Endothelial cell of umbilical vein (primary cell): Measurements from ENCODE around the gene ATG101. TPM values are rescaled to one million over a fixed set of nuclear protein-coding genes. Genes with fewer than 3 reads are reported as not detected.

Source experiments
- BruUV-seq: library from RNA; stranded (reverse); fragments of 400-500 nt; replicated peaks from 2 replicates; lab custom pipeline; 2021; lab: Mats Ljungman, UMichigan
- CTCF ChIA-PET: fragments of 300-600, 350-600 bp; sonication (Branson Sonifier 250); formaldehyde crosslinking; loops from one replicate; lab custom pipeline; 2021; ENCODE audit warnings: antibody characterized with exemption, inconsistent platforms; lab: Charles Lee
- POLR2A ChIA-PET: fragments of 300-600, 350-600 bp; sonication (Branson Sonifier 250); formaldehyde crosslinking; loops from one replicate; lab custom pipeline; 2021; ENCODE audit warnings: antibody characterized with exemption, inconsistent platforms; lab: Charles Lee
- DNase-seq: peaks from one replicate; pipeline ENCODE4 v3.0.0-alpha.2; 2011; ENCODE audit warnings: low read depth, low spot score
- FAIRE-seq: peaks from 2 replicates; lab custom pipeline; 2011; peaks lifted over from hg19 to GRCh38; lab: Jason Lieb, UNC
- H2AFZ ChIP-seq: 2 replicates; pipeline ENCODE4 v1.6.0; 2012; ENCODE audit warnings: low read depth, low read length, control low read depth, inconsistent platforms
- H3K27ac ChIP-seq: 2 replicates; pipeline ENCODE4 v1.5.1; 2011; ENCODE audit warnings: low read depth, mild to moderate bottlenecking, control low read depth, low read length, moderate library complexity; ENCODE audit not compliant: insufficient read depth
- H3K27me3 ChIP-seq, 2 experiments: 2 replicates each; pipeline versions ENCODE4 v1.6.0 to v1.6.1; 2011; ENCODE audit warnings: low read length in 2 of 2, mixed read lengths in 1 of 2; ENCODE audit not compliant: control insufficient read depth in 2 of 2, insufficient read depth in 2 of 2
- H3K36me3 ChIP-seq, 2 experiments: 2 replicates in 1 of 2; 3 replicates in 1 of 2; pipeline ENCODE4 v1.5.1; 2011; ENCODE audit warnings: low read length in 2 of 2, mild to moderate bottlenecking in 1 of 2, moderate library complexity in 1 of 2; ENCODE audit not compliant: control insufficient read depth in 2 of 2, insufficient read depth in 2 of 2; ENCODE audit errors: extremely low read depth in 1 of 2
- H3K4me1 ChIP-seq: 3 replicates; pipeline ENCODE4 v1.5.1; 2011; ENCODE audit warnings: mild to moderate bottlenecking, low read length; ENCODE audit not compliant: control insufficient read depth, insufficient read depth; ENCODE audit errors: extremely low read depth
- H3K4me2 ChIP-seq: 2 replicates; pipeline ENCODE4 v1.6.1; 2011; ENCODE audit warnings: low read length, control low read depth, mixed read lengths; ENCODE audit not compliant: insufficient read depth
- H3K4me3 ChIP-seq, 3 experiments: fragments of 200-600 bp in 1 of 3; sonication (generic), shearing (Covaris generic) in 1 of 3; replicated peaks in 1 of 3; 2 replicates each; pipeline ENCODE4 v1.5.1; 2011 to 2016; ENCODE audit warnings: control low read depth in 3 of 3, low read length in 3 of 3, mild to moderate bottlenecking in 2 of 3, inconsistent platforms in 1 of 3, low read depth in 1 of 3, moderate library complexity in 1 of 3; ENCODE audit not compliant: insufficient read depth in 1 of 3
- H3K79me2 ChIP-seq: 2 replicates; pipeline ENCODE4 v1.6.0; 2012; ENCODE audit warnings: low read length, inconsistent platforms; ENCODE audit not compliant: control insufficient read depth, insufficient read depth
- H3K9ac ChIP-seq: replicated peaks from 2 replicates; pipeline ENCODE3; 2011; ENCODE audit warnings: low read length, control low read depth; ENCODE audit not compliant: insufficient read depth; ENCODE audit errors: extremely low read depth
- H3K9me1 ChIP-seq: replicated peaks from 3 replicates; pipeline ENCODE4 v1.6.0; 2011; ENCODE audit warnings: mild to moderate bottlenecking, low read length; ENCODE audit not compliant: control insufficient read depth, insufficient read depth; ENCODE audit errors: extremely low read depth
- H3K9me3 ChIP-seq: replicated peaks from 2 replicates; pipeline ENCODE4 v1.5.1; 2012; ENCODE audit warnings: low read length, inconsistent platforms; ENCODE audit not compliant: control insufficient read depth, insufficient read depth
- H4K20me1 ChIP-seq: replicated peaks from 2 replicates; pipeline ENCODE3; 2011; ENCODE audit warnings: mild to moderate bottlenecking, low read length; ENCODE audit not compliant: control insufficient read depth, insufficient read depth; ENCODE audit errors: extremely low read depth
- CTCF ChIP-seq, 2 donors: IDR thresholded peaks; 1 replicate in 1 of 2; 2 replicates in 1 of 2; pipeline ENCODE4 v1.5.1; 2011; ENCODE audit warnings: low read length in 2 of 2, mild to moderate bottlenecking in 2 of 2, moderate library complexity in 2 of 2, control low read depth in 1 of 2, inconsistent platforms in 1 of 2, low read depth in 1 of 2; ENCODE audit not compliant: insufficient read depth in 1 of 2; ENCODE audit errors: extremely low read depth in 1 of 2
- EZH2 ChIP-seq: IDR thresholded peaks from 2 replicates; pipeline ENCODE4 v1.6.1; 2012; ENCODE audit warnings: borderline replicate concordance, low read depth, mild to moderate bottlenecking, moderate library complexity, low read length, inconsistent platforms; ENCODE audit not compliant: severe bottlenecking
- FOS ChIP-seq: IDR thresholded peaks from 2 replicates; pipeline ENCODE4 v1.6.1; 2011; ENCODE audit warnings: mild to moderate bottlenecking, low read length, moderate library complexity, borderline replicate concordance; ENCODE audit not compliant: insufficient read depth
- GATA2 ChIP-seq: IDR thresholded peaks from 2 replicates; pipeline ENCODE4 v1.7.0; 2011; ENCODE audit warnings: low read depth, mild to moderate bottlenecking, moderate library complexity, mixed read lengths, low read length; ENCODE audit not compliant: insufficient read length, insufficient read depth
- JUN ChIP-seq: IDR thresholded peaks from 2 replicates; pipeline ENCODE4 v1.6.1; 2011; ENCODE audit warnings: borderline replicate concordance, low read depth; ENCODE audit not compliant: insufficient read length, insufficient read depth
- POLR2A ChIP-seq: IDR thresholded peaks from 2 replicates; pipeline ENCODE4 v1.6.1; 2012; ENCODE audit warnings: low read depth, mild to moderate bottlenecking, control low read depth, low read length
- POLR2AphosphoS5 ChIP-seq: IDR thresholded peaks from 2 replicates; pipeline ENCODE4 v1.6.1; 2012; ENCODE audit warnings: low read depth, mild to moderate bottlenecking, control low read depth, low read length, moderate library complexity; ENCODE audit not compliant: insufficient read depth
- dilution Hi-C: fragments of 300-500 bp; cut with MboI; formaldehyde crosslinking; loops from one replicate; pipeline ENCODE4 v1.15.0; 2019; ENCODE audit warnings: low sequenced_read_pairs; ENCODE audit not compliant: extremely low pct_ligation_motif_present
- intact Hi-C: fragments of 100-400 bp; cut with micrococcal nuclease; formaldehyde crosslinking; loops from one replicate; pipeline ENCODE4 v1.10.0; 2022
- polyA plus RNA-seq, 4 experiments: library from polyadenylated mRNA; depleted of rRNA in 3 of 4; stranded (reverse) in 3 of 4; unstranded in 1 of 4; fragments of >200 nt; gene quantifications; 2 replicates each; pipeline versions ENCODE4 v1.2.1 to v1.2.3, GENCODE V29; 2011 to 2012; ENCODE audit warnings: missing spikeins in 1 of 4
- total RNA-seq: library from RNA; stranded (reverse); gene quantifications from 2 replicates; pipeline ENCODE4 v1.2.3, GENCODE V29; 2021

Gene ATG101
- total and polyA plus RNA-seq, 2 donors (not counting 3 experiments of a cell fraction or from before 2014, with no cell fraction given), result 41.6 to 78.4 TPM

- no peak for FAIRE-seq
- CTCF ChIA-PET, result interaction anchor here (0.9 to 3.7 kb wide), 4 partner anchors 11 to 23 kb away, joined by 3 to 29 read pairs (median 6); no protein-coding TSS in a partner anchor
These were observed 24.0 kb upstream of the ATG101 start for GRCh38 chr12:52045794-52046199.

More at GRCh38 chr12:52045794-52046199, 24.0 kb upstream of the ATG101 start:
- no peak overlapping the region for H3K9ac ChIP-seq
- intact Hi-C loops (no loop called here), dilution Hi-C loops (no loop called here)
- no peaks in the 10 kb centered on the region for H3K79me2 ChIP-seq
- no peak overlapping the region for H3K4me2 ChIP-seq
- H3K36me3 ChIP-seq, result no peaks in the 10 kb centered on the region
- H4K20me1 ChIP-seq, result no peaks in the 10 kb centered on the region
- H3K27ac ChIP-seq, result peak overlapping the region; percentile 75
- POLR2A ChIA-PET, result interaction anchor here (0.6 kb wide), 1 partner anchor 39 kb away, joined by 3 read pairs; no protein-coding TSS in a partner anchor
- no peak overlapping the region for H3K4me3 ChIP-seq
- TF ChIP-seq CTCF (IDR thresholded peaks at IDR 0.05; ENCODE audit: extremely low read depth in 1 of 2, insufficient read depth in 1 of 2, low read depth in 1 of 2, low read length in 2 of 2) (no peak), GATA2 (no peak), FOS (no peak), POLR2A (no peak), JUN (no peak), EZH2 (no peak), POLR2AphosphoS5 (no peak)
- H2AFZ ChIP-seq, result peak overlapping the region; percentile 41
- H3K4me1 ChIP-seq, result peaks cover 34% of the 10 kb centered on the region
- no peaks in the 10 kb centered on the region for H3K9me1 ChIP-seq
- no TSS peak for BruUV-seq
- no peaks in the 10 kb centered on the region for H3K27me3 ChIP-seq
- peak; percentile 42 for DNase-seq
- no peaks in the 10 kb centered on the region for H3K9me3 ChIP-seq
